PC-9 (cell line): ENCODE measurements around the gene DELE1. TPM values are rescaled to one million over a fixed set of nuclear protein-coding genes. Genes with fewer than 3 reads are reported as not detected.
"Not testable (repeated sequence)": the region's sequence is repeated elsewhere in the genome, so short reads cannot be mapped to it uniquely, and the experiment has no call there.

Source experiments
- BruUV-seq: library from RNA; stranded (reverse); fragments of 400-500 nt; replicated peaks from 2 replicates; lab custom pipeline; 2021; lab: Mats Ljungman, UMichigan
- CTCF ChIA-PET: fragments of 300-600 bp; sonication (Branson Sonifier 250); formaldehyde crosslinking; loops from one replicate; lab custom pipeline; 2022; ENCODE audit warnings: antibody characterized with exemption; lab: Charles Lee
- POLR2A ChIA-PET: fragments of 300-600 bp; sonication (Branson Sonifier 250); formaldehyde crosslinking; loops from one replicate; lab custom pipeline; 2022; ENCODE audit warnings: antibody characterized with exemption; ENCODE audit not compliant: unreplicated experiment; lab: Charles Lee
- DNase-seq, 2 experiments: peaks; one replicate each; pipeline versions ENCODE4 v3.0.0 to v3.0.0-alpha.2; 2015 to 2022; ENCODE audit warnings: mixed read lengths in 1 of 2
- H2AFZ ChIP-seq: fragments of 200-600 bp; sonication (generic); 2 replicates; pipeline ENCODE4 v1.8.1; 2017; ENCODE audit warnings: antibody characterized with exemption
- H3F3A ChIP-seq: fragments of 200-600 bp; sonication (generic); 2 replicates; pipeline ENCODE4 v1.8.1; 2017; ENCODE audit warnings: antibody characterized with exemption, mild to moderate bottlenecking, low read depth; ENCODE audit not compliant: insufficient read depth
- H3K27ac ChIP-seq: fragments of 200-600 bp; sonication (generic); 2 replicates; pipeline ENCODE4 v1.6.1; 2016; ENCODE audit warnings: mixed run types
- H3K27me3 ChIP-seq: fragments of 200-600 bp; sonication (generic); 2 replicates; pipeline ENCODE4 v1.6.1; 2016; ENCODE audit warnings: low read depth, mixed run types; ENCODE audit not compliant: insufficient read depth
- H3K36me3 ChIP-seq: fragments of 200-600 bp; sonication (generic); 2 replicates; pipeline ENCODE4 v1.6.1; 2016; ENCODE audit warnings: low read depth, mixed run types
- H3K4me1 ChIP-seq: fragments of 200-600 bp; sonication (generic); replicated peaks from 2 replicates; pipeline ENCODE4 v1.6.1; 2016; ENCODE audit warnings: mixed run types; ENCODE audit not compliant: insufficient read depth
- H3K4me2 ChIP-seq: fragments of 200-600 bp; sonication (generic); 2 replicates; pipeline ENCODE4 v1.6.1; 2017; ENCODE audit warnings: mixed run types
- H3K4me3 ChIP-seq: fragments of 200-600 bp; sonication (generic); 2 replicates; pipeline ENCODE4 v1.6.1; 2016; ENCODE audit warnings: mixed run types
- H3K79me2 ChIP-seq: fragments of 200-600 bp; sonication (generic); 2 replicates; pipeline ENCODE4 v1.6.1; 2017; ENCODE audit warnings: low read depth, mixed run types
- H3K9me2 ChIP-seq: fragments of 200-600 bp; sonication (generic); 2 replicates; pipeline ENCODE4 v1.8.1; 2017; ENCODE audit warnings: mild to moderate bottlenecking; ENCODE audit not compliant: insufficient read depth
- H3K9me3 ChIP-seq: fragments of 200-600 bp; sonication (generic); 2 replicates; pipeline ENCODE4 v1.8.1; 2016; ENCODE audit warnings: low read depth; ENCODE audit not compliant: insufficient read depth
- H4K20me1 ChIP-seq: fragments of 200-600 bp; sonication (generic); 2 replicates; pipeline ENCODE4 v1.8.1; 2017; ENCODE audit not compliant: insufficient read depth
- EZH2 ChIP-seq: fragments of 200-600 bp; sonication (generic); IDR thresholded peaks from 2 replicates; pipeline ENCODE4 v1.8.0; 2017; ENCODE audit warnings: antibody characterized with exemption, low read depth
- intact Hi-C: fragments of 100-400 bp; cut with micrococcal nuclease; formaldehyde crosslinking; loops from one replicate; pipeline ENCODE4 v1.10.0; 2022; ENCODE audit not compliant: unreplicated experiment
- total RNA-seq: library from RNA; stranded (reverse); gene quantifications from 2 replicates; pipeline ENCODE4 v1.2.3, GENCODE V29; 2021
- TF ChIP-seq, protein P1 (sequence below): fragments of 200-600 bp; sonication (generic); conservative IDR thresholded peaks from 2 replicates; pipeline ENCODE4 v1.6.1; 2017; ENCODE audit warnings: mixed run types, antibody characterized with exemption, mild to moderate bottlenecking, moderate library complexity

The DELE1 gene
- total RNA-seq, 1 experiment from 2014 or later: 80.8 TPM

DNA sequence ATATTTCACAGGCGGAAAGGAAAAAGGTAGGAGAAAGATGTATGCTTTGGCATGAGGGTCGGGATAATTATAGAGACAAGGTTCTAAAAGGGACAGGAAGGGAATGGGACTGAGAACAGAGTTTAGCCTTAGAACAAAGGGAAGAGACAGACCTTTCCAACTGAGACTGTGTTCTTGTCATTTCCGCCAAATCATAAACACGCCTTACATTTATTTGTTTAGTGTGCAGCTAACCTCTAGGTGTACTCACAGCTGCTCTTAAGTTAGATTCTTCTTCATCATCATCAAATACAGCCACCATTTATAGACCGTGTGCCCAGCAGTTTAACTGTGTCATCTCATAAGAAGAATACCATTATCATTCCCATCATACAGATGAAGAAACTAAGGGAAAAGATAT is 5.9 kb upstream of the DELE1 start:
- H4K20me1 ChIP-seq: no peaks in the 10 kb centered on the region
- ChIA-PET POLR2A (no interaction called here), CTCF (interaction anchor here (0.6 kb wide), 1 partner anchor 51 kb away, joined by 3 read pairs; the partner anchor contains the start of gene RNF14)
- H3K4me3 ChIP-seq: no peak overlapping the region
- H3K36me3 ChIP-seq: no peaks in the 10 kb centered on the region
- H3K9me2 ChIP-seq: no peaks in the 10 kb centered on the region
- peaks cover 14% of the 10 kb centered on the region; the same call in 1 of the 2 replicates for H3F3A ChIP-seq
- no peak overlapping the region for H2AFZ ChIP-seq
- BruUV-seq: no TSS peak
- no peak for DNase-seq
- H3K4me1 ChIP-seq: peaks cover 14% of the 10 kb centered on the region
- intact Hi-C loops: no loop called here
- no peak overlapping the region for H3K4me2 ChIP-seq
- H3K27me3 ChIP-seq: no peaks in the 10 kb centered on the region
- peaks cover 8% of the 10 kb centered on the region for H3K79me2 ChIP-seq
- TF ChIP-seq, protein P1, sequence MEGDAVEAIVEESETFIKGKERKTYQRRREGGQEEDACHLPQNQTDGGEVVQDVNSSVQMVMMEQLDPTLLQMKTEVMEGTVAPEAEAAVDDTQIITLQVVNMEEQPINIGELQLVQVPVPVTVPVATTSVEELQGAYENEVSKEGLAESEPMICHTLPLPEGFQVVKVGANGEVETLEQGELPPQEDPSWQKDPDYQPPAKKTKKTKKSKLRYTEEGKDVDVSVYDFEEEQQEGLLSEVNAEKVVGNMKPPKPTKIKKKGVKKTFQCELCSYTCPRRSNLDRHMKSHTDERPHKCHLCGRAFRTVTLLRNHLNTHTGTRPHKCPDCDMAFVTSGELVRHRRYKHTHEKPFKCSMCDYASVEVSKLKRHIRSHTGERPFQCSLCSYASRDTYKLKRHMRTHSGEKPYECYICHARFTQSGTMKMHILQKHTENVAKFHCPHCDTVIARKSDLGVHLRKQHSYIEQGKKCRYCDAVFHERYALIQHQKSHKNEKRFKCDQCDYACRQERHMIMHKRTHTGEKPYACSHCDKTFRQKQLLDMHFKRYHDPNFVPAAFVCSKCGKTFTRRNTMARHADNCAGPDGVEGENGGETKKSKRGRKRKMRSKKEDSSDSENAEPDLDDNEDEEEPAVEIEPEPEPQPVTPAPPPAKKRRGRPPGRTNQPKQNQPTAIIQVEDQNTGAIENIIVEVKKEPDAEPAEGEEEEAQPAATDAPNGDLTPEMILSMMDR: no peak
- TF ChIP-seq EZH2: no peak
- no peak overlapping the region for H3K27ac ChIP-seq
- H3K9me3 ChIP-seq: no peaks in the 10 kb centered on the region

DNA sequence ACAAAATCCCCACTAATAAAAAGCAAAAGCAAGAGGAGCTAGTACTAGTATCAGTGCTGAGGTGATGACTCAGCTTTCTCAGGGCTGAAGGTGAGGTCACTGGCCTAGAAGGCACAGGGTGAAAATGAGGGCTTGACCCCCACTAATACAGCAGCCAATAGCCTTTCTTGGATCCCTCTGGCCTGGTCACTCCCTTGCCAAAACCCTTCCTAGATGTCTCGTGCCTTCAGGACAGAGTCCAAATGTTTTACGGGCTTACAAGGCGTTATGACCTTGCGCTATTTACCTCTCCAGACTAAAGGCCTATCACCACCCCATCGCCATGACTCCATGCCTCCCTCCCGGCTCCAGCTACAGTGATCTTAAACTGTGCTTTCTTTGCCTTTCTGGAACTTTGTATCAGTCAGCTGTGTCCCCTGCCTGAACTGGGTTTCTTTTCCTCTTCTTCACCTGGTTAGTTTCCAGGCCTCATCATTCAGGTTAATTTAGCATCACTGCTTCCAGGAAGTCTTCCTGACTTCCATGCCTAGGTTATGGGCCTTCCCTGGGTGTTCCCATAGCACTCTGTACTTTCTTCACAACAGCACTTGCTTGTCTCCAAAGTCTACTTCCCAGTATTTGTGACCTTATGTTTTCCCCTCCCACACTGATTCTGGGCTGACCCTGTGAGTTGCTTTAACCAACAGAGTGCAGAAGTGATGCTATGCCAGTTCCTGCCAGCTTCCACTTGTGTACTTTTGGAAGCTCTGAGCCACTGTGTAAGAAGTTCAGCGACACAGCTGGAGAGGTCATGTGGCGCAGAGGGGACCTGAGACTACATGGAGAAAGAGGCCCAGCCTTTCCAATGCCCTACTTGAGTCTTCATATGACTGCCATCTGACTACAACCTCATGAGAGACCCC is 4.2 kb upstream of the DELE1 start:
- Histone ChIP-seq H3K4me1 (peaks cover 18% of the 10 kb centered on the region), H3K36me3 (no peaks in the 10 kb centered on the region), H3K4me2 (no peak overlapping the region), H4K20me1 (0 out of 2 replicates have a peak, but pooled peaks cover 4% of the 10 kb centered on the region), H3F3A (peaks cover 14% of the 10 kb centered on the region; the same call in 1 of the 2 replicates), H3K9me2 (no peaks in the 10 kb centered on the region), H2AFZ (no peak overlapping the region), H3K79me2 (peaks cover 17% of the 10 kb centered on the region), H3K9me3 (no peaks in the 10 kb centered on the region), H3K27ac (no peak overlapping the region), H3K27me3 (no peaks in the 10 kb centered on the region), H3K4me3 (no peak overlapping the region)
- DNase-seq: no peak
- intact Hi-C loops: loop anchor here (5.0 kb wide), 1 partner anchor 42 kb away; the partner anchor contains the start of gene PCDH1
- ChIA-PET CTCF (no interaction called here), POLR2A (no interaction called here)
- TF ChIP-seq, protein P1: no peak
- TF ChIP-seq EZH2: no peak
- BruUV-seq: no TSS peak

DNA sequence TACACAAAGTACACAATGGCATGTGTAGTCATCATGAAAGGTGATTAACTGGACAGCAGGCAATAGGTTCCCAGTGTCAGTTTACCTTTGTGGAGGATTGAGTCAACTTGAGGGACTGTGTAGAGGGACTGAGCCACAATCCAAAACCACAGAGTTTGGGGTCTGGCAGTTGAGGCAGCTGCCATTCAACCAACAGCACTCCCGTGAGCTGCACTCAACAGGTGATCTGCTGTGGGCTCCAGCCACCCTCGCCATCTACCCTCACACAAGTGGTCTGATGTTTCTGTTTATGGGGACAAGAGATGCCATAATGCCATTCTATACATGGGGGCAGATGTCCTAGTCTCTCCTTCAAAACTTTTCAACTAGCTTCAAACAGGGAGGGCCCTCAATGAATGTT is 2.9 kb upstream of the DELE1 start:
- no peak overlapping the region for H3K27ac ChIP-seq
- DNase-seq: no peak
- H3K79me2 ChIP-seq: peaks cover 28% of the 10 kb centered on the region
- H3K4me2 ChIP-seq: no peak overlapping the region
- H3K36me3 ChIP-seq: no peaks in the 10 kb centered on the region
- H2AFZ ChIP-seq: no peak overlapping the region
- H3K9me3 ChIP-seq: no peaks in the 10 kb centered on the region
- peaks cover 19% of the 10 kb centered on the region for H3K4me1 ChIP-seq
- no peak for TF ChIP-seq EZH2
- TF ChIP-seq, protein P1: no peak
- 0 out of 2 replicates have a peak, but pooled peaks cover 5% of the 10 kb centered on the region for H4K20me1 ChIP-seq
- no peaks in the 10 kb centered on the region for H3K9me2 ChIP-seq
- ChIA-PET CTCF (no interaction called here), POLR2A (interaction anchor here (0.6 kb wide), 2 partner anchors 41 to 218 kb away, joined by 4 to 5 read pairs; no protein-coding TSS in a partner anchor)
- BruUV-seq: no TSS peak
- no peak overlapping the region for H3K4me3 ChIP-seq
- intact Hi-C loops: loop anchor here (5.0 kb wide), 1 partner anchor 43 kb away; the partner anchor contains the start of gene PCDH1
- H3F3A ChIP-seq: peaks cover 14% of the 10 kb centered on the region; the same call in 1 of the 2 replicates
- H3K27me3 ChIP-seq: no peaks in the 10 kb centered on the region

DNA sequence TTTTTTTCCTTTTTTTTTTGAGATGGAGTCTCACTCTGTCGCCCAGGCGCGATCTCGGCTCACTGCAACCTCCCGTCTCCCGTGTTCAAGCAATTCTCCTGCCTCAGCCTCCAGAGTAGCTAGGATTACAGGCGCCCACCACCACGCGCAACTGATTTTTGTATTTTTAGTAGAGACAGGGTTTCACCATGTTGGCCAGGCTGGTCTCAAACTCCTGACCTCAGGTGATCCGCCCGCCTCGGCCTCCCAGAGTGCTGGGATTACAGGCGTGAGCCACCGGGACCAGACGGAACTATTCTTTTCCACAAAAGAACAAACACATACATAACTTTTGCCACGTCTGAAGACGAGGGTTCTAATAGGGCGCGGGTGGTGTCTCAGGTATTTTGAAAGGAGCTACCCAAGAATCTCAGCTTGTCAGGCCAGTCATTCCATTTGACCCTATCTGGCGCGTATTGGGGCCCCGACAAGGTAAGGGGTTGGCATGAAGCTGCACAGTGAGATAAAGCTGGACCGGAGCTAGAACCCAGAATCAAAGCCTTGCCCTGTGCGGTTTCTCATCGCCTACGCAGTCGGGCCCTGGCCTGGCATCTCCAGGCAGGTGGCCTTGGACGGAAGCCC is 734 bp upstream of the DELE1 start:
- ChIA-PET POLR2A (interaction anchor here (0.6 to 1.3 kb wide), 5 partner anchors 21 to 80 kb away, joined by 3 to 14 read pairs (median 4); partner anchors contain the start of gene RNF14), CTCF (interaction anchor here (0.8 to 1.0 kb wide), 3 partner anchors 37 to 259 kb away, joined by 3 to 4 read pairs (median 3); no protein-coding TSS in a partner anchor)
- peak overlapping the region; percentile 98 for H3K4me3 ChIP-seq
- H3K27ac ChIP-seq: peak overlapping the region; percentile 86
- intact Hi-C loops: loop anchor here (5.0 kb wide), 1 partner anchor 46 kb away; the partner anchor contains the start of gene PCDH1
- H3K36me3 ChIP-seq: peaks cover 10% of the 10 kb centered on the region; the same call in 1 of the 2 replicates
- peaks cover 12% of the 10 kb centered on the region for H3K4me1 ChIP-seq
- peaks cover 28% of the 10 kb centered on the region for H3K79me2 ChIP-seq
- H3K9me2 ChIP-seq, H3K27me3 ChIP-seq, H3K9me3 ChIP-seq, DNase-seq, H4K20me1 ChIP-seq: not testable (repeated sequence)
- H3K4me2 ChIP-seq: peak overlapping the region; percentile 78
- peak overlapping the region; percentile 84 for H2AFZ ChIP-seq
- TSS peak; percentile 69 for BruUV-seq
- peaks cover 20% of the 10 kb centered on the region; the same call in 1 of the 2 replicates for H3F3A ChIP-seq
